HCT116 (cell line): ENCODE results near the gene SLC6A8. TPM values are rescaled to one million over a fixed set of nuclear protein-coding genes. Genes with fewer than 3 reads are reported as not detected.
"Not testable (repeated sequence)": the region's sequence is repeated elsewhere in the genome, so short reads cannot be mapped to it uniquely, and the experiment has no call there.

ENCODE experiments used
- ATAC-seq: fragments of 200-7000 bp; cut with Tn5 transposase; 2 replicates; pipeline ENCODE4 v1.9.1; 2020; ENCODE audit warnings: mild to moderate bottlenecking, moderate library complexity
- BruUV-seq: library from RNA; stranded (reverse); fragments of 400-500 nt; replicated peaks from 2 replicates; lab custom pipeline; 2021; lab: Mats Ljungman, UMichigan
- CTCF ChIA-PET: fragments of 300-600 bp; sonication (Branson Sonifier 250); formaldehyde crosslinking; loops from one replicate; lab custom pipeline; 2021; ENCODE audit warnings: antibody characterized with exemption; lab: Charles Lee
- POLR2A ChIA-PET: fragments of 300-600, 350-600 bp; sonication (Branson Sonifier 250); formaldehyde crosslinking; loops from one replicate; lab custom pipeline; 2021; ENCODE audit warnings: antibody characterized with exemption; lab: Charles Lee
- RAD21 ChIA-PET, 2 experiments: fragments of 300-600 bp; sonication (Branson Sonifier 250); formaldehyde crosslinking; loops; one replicate each; lab custom pipeline; 2023; ENCODE audit warnings: low total read pairs in 2 of 2; ENCODE audit not compliant: uncharacterized antibody in 2 of 2, unreplicated experiment in 2 of 2, low non-redundant PET in 1 of 2; lab: Charles Lee
- DNase-seq: peaks from one replicate; pipeline ENCODE4 v3.0.0-alpha.2; 2010; ENCODE audit warnings: low read depth, low spot score
- H2AFZ ChIP-seq: fragments of 200-600 bp; shearing (Covaris generic), sonication (generic); 2 replicates; pipeline ENCODE4 v1.6.1; 2017; ENCODE audit warnings: low read depth, mixed run types, mixed read lengths, antibody characterized with exemption, low read length; ENCODE audit not compliant: poor library complexity, severe bottlenecking
- H3K27ac ChIP-seq: 2 replicates; pipeline ENCODE4 v1.5.1; 2012; ENCODE audit warnings: low read depth, low read length
- H3K27me3 ChIP-seq: fragments of 200-600 bp; sonication (generic); 2 replicates; pipeline ENCODE4 v1.6.1; 2016; ENCODE audit warnings: mixed run types, low read length, mixed read lengths; ENCODE audit not compliant: insufficient read depth
- H3K36me3 ChIP-seq, 2 experiments: fragments of 200-500 bp in 1 of 2; fragments of 200-600 bp in 1 of 2; sonication (Bioruptor generic) in 1 of 2; sonication (generic) in 1 of 2; 2 replicates each; pipeline versions ENCODE4 v1.5.1 to v1.6.1; 2014 to 2016; ENCODE audit warnings: low read length in 2 of 2, inconsistent platforms in 1 of 2, mixed read lengths in 1 of 2, mixed run types in 1 of 2; ENCODE audit not compliant: insufficient read depth in 2 of 2, control insufficient read depth in 1 of 2
- H3K4me1 ChIP-seq, 2 experiments: fragments of 200-600 bp in 1 of 2; sonication (generic) in 1 of 2; 2 replicates each; pipeline versions ENCODE4 v1.5.1 to v1.6.1; 2012 to 2017; ENCODE audit warnings: low read length in 2 of 2, inconsistent platforms in 1 of 2, mild to moderate bottlenecking in 1 of 2, mixed read lengths in 1 of 2, mixed run types in 1 of 2, moderate library complexity in 1 of 2; ENCODE audit not compliant: insufficient read depth in 2 of 2, control insufficient read depth in 1 of 2
- H3K4me2 ChIP-seq: fragments of 200-600 bp; sonication (generic); 2 replicates; pipeline ENCODE4 v1.6.1; 2017; ENCODE audit warnings: mixed run types, low read length, mixed read lengths
- H3K4me3 ChIP-seq, 2 experiments: fragments of 200-600 bp in 1 of 2; sonication (generic) in 1 of 2; replicated peaks in 1 of 2; 2 replicates each; pipeline ENCODE4 v1.5.1; 2011 to 2016; ENCODE audit warnings: low read length in 2 of 2, control low read depth in 1 of 2, low read depth in 1 of 2, mild to moderate bottlenecking in 1 of 2, mixed read lengths in 1 of 2, mixed run types in 1 of 2
- H3K79me2 ChIP-seq: fragments of 200-600 bp; sonication (generic); 2 replicates; pipeline ENCODE4 v1.6.1; 2017; ENCODE audit warnings: mild to moderate bottlenecking, mixed run types, low read length, moderate library complexity, mixed read lengths; ENCODE audit not compliant: insufficient read depth
- H3K9ac ChIP-seq: fragments of 200-600 bp; sonication (generic); 2 replicates; pipeline ENCODE4 v1.6.1; 2016; ENCODE audit warnings: low read length, mixed read lengths
- H3K9me2 ChIP-seq: fragments of 200-600 bp; sonication (generic), shearing (Covaris generic); 2 replicates; pipeline ENCODE4 v1.6.1; 2017; ENCODE audit warnings: mixed run types, mild to moderate bottlenecking, moderate library complexity; ENCODE audit not compliant: insufficient read depth
- H3K9me3 ChIP-seq, 2 experiments: fragments of 200-500 bp in 1 of 2; fragments of 200-600 bp in 1 of 2; sonication (Bioruptor generic) in 1 of 2; sonication (generic) in 1 of 2; 2 replicates each; pipeline ENCODE4 v1.6.1; 2014 to 2017; ENCODE audit warnings: low read length in 2 of 2, mixed read lengths in 2 of 2, inconsistent platforms in 1 of 2, low read depth in 1 of 2, mild to moderate bottlenecking in 1 of 2, mixed run types in 1 of 2, moderate library complexity in 1 of 2; ENCODE audit not compliant: control insufficient read depth in 1 of 2, insufficient read depth in 1 of 2
- H4K20me1 ChIP-seq: fragments of 200-600 bp; sonication (generic), shearing (Covaris generic); 2 replicates; pipeline ENCODE4 v1.6.1; 2017; ENCODE audit warnings: mixed run types, mild to moderate bottlenecking, moderate library complexity; ENCODE audit not compliant: insufficient read depth
- intact Hi-C: fragments of 100-400 bp; cut with micrococcal nuclease; formaldehyde crosslinking; loops from 2 replicates; pipeline ENCODE4 v1.10.0; 2022
- total RNA-seq: library from RNA; stranded (reverse); gene quantifications from one replicate; pipeline ENCODE4 v1.2.1, GENCODE V29; 2021; ENCODE audit not compliant: unreplicated experiment

SLC6A8 gene
- total RNA-seq, 1 experiment from 2014 or later = 101 TPM

- H4K20me1 ChIP-seq, CTCF ChIA-PET: not testable (repeated sequence)
Observed at GRCh38 chrX:153704631-153705402, 17.1 kb downstream of the SLC6A8 start.

GRCh38 chrX:153705403-153706060 lies 17.8 kb downstream of the SLC6A8 start:
- H2AFZ ChIP-seq, BruUV-seq, ATAC-seq, H3K9me3 ChIP-seq, DNase-seq, H3K4me1 ChIP-seq, RAD21 ChIA-PET, CTCF ChIA-PET, H3K4me2 ChIP-seq, H3K27me3 ChIP-seq, H3K9ac ChIP-seq, H3K4me3 ChIP-seq, H3K9me2 ChIP-seq, H3K36me3 ChIP-seq, H3K27ac ChIP-seq, H4K20me1 ChIP-seq, POLR2A ChIA-PET: not testable (repeated sequence)
- intact Hi-C loops = loop anchor here (5.0 kb wide), 1 partner anchor 148 kb away; no protein-coding TSS in a partner anchor
- H3K79me2 ChIP-seq = peaks cover 13% of the 10 kb centered on the region; the same call in 1 of the 2 replicates

More at GRCh38 chrX:153704631-153705402, 17.1 kb downstream of the SLC6A8 start:
- ATAC-seq, BruUV-seq, RAD21 ChIA-PET, POLR2A ChIA-PET, H3K4me1 ChIP-seq, H3K9me3 ChIP-seq, H3K9ac ChIP-seq, H3K27ac ChIP-seq, H3K4me3 ChIP-seq, H2AFZ ChIP-seq, H3K4me2 ChIP-seq, H3K36me3 ChIP-seq, H3K27me3 ChIP-seq, H3K9me2 ChIP-seq, DNase-seq: not testable (repeated sequence)
- peaks cover 13% of the 10 kb centered on the region; the same call in 1 of the 2 replicates for H3K79me2 ChIP-seq
- intact Hi-C loops = loop anchor here (5.0 kb wide), 1 partner anchor 148 kb away; no protein-coding TSS in a partner anchor
